ENCODE results near the gene CRYBB3.

The CRYBB3 gene

GRCh38 chr22:25167834-25168601, 31.6 kb upstream of the CRYBB3 start:
- no peak for ATAC-seq
- TF ChIP-seq PPARA (CRISPR knock-in tag; IDR thresholded peaks at IDR 0.05; ENCODE audit: borderline replicate concordance) (no peak), CREB5 (CRISPR knock-in tag; IDR thresholded peaks at IDR 0.05; ENCODE audit: low read depth) (no peak), ISL1 (CRISPR knock-in tag; IDR thresholded peaks at IDR 0.05) (no peak), PATZ1 (CRISPR knock-in tag; IDR thresholded peaks at IDR 0.05; ENCODE audit: borderline replicate concordance) (no peak), TSHZ2 (CRISPR knock-in tag; IDR thresholded peaks at IDR 0.05) (no peak), CSDC2 (CRISPR knock-in tag; IDR thresholded peaks at IDR 0.05) (no peak), ZNF565 (CRISPR knock-in tag; conservative IDR thresholded peaks at IDR 0.05; ENCODE audit: low read depth) (no peak), ARNTL (CRISPR knock-in tag; IDR thresholded peaks at IDR 0.05; ENCODE audit: borderline replicate concordance, low read depth) (no peak), POU6F1 (CRISPR knock-in tag; IDR thresholded peaks at IDR 0.05; ENCODE audit: borderline replicate concordance, low read depth) (no peak), TOX (CRISPR knock-in tag; IDR thresholded peaks at IDR 0.05; ENCODE audit: borderline replicate concordance) (no peak), ZNF70 (CRISPR knock-in tag; IDR thresholded peaks at IDR 0.05) (no peak), TCF4 (CRISPR knock-in tag; IDR thresholded peaks at IDR 0.05; ENCODE audit: borderline replicate concordance) (no peak), ZFP3 (CRISPR knock-in tag; IDR thresholded peaks at IDR 0.05) (no peak), GLIS3 (CRISPR knock-in tag; IDR thresholded peaks at IDR 0.05) (no peak), SNAI2 (CRISPR knock-in tag; IDR thresholded peaks at IDR 0.05) (no peak), ZFP30 (CRISPR knock-in tag; IDR thresholded peaks at IDR 0.05) (no peak)

- no peak for ATAC-seq
- TF ChIP-seq RARB (CRISPR knock-in tag; IDR thresholded peaks at IDR 0.05) (no peak), OSR1 (CRISPR knock-in tag; IDR thresholded peaks at IDR 0.05) (no peak), CREB5 (CRISPR knock-in tag; IDR thresholded peaks at IDR 0.05; ENCODE audit: low read depth) (no peak), POU6F1 (CRISPR knock-in tag; IDR thresholded peaks at IDR 0.05; ENCODE audit: borderline replicate concordance, low read depth) (no peak), PATZ1 (CRISPR knock-in tag; IDR thresholded peaks at IDR 0.05; ENCODE audit: borderline replicate concordance) (no peak), BACH2 (CRISPR knock-in tag; IDR thresholded peaks at IDR 0.05; ENCODE audit: borderline replicate concordance) (no peak), ZNF70 (CRISPR knock-in tag; IDR thresholded peaks at IDR 0.05) (no peak), ZFP3 (CRISPR knock-in tag; IDR thresholded peaks at IDR 0.05) (no peak), ISL1 (CRISPR knock-in tag; IDR thresholded peaks at IDR 0.05) (no peak), ZFP30 (CRISPR knock-in tag; IDR thresholded peaks at IDR 0.05) (no peak), ZNF8 (CRISPR knock-in tag; IDR thresholded peaks at IDR 0.05) (no peak)
These were observed 30.2 kb upstream of the CRYBB3 start for GRCh38 chr22:25169278-25170031.
